AG04449 (cell line): ENCODE measurements around the gene CHD5.

Experiments
- CTCF ChIA-PET: fragments of 350-600 bp; formaldehyde crosslinking; extraction: SDS; loops from one replicate; lab custom pipeline; 2021; ENCODE audit warnings: antibody characterized with exemption; lab: Yijun Ruan, JAX
- POLR2A ChIA-PET: fragments of 400-600, 350-600 bp; formaldehyde crosslinking; extraction: SDS; loops from one replicate; lab custom pipeline; 2020; ENCODE audit warnings: antibody characterized with exemption, inconsistent platforms; lab: Yijun Ruan, JAX
- DNase-seq: peaks from one replicate; pipeline ENCODE4 v3.0.0-alpha.2; 2010; ENCODE audit warnings: low read depth, low spot score
- H3K4me3 ChIP-seq: 2 replicates; pipeline ENCODE4 v1.5.1; 2011; ENCODE audit warnings: low read depth, mild to moderate bottlenecking, control low read depth, low read length
- TF ChIP-seq, protein P1 (sequence below): IDR thresholded peaks from one replicate; pipeline ENCODE4 v1.5.1; 2011; ENCODE audit warnings: mild to moderate bottlenecking, moderate library complexity, low read length, control low read depth, inconsistent platforms; ENCODE audit not compliant: insufficient read depth; ENCODE audit errors: missing control alignments

The CHD5 gene

GRCh38 chr1:6157132-6157527 lies 23.0 kb downstream of the CHD5 start:
- H3K4me3 ChIP-seq: no peak overlapping the region
- ChIA-PET POLR2A (no interaction called here), CTCF (no interaction called here)
- no peak for DNase-seq
- TF ChIP-seq, protein P1, sequence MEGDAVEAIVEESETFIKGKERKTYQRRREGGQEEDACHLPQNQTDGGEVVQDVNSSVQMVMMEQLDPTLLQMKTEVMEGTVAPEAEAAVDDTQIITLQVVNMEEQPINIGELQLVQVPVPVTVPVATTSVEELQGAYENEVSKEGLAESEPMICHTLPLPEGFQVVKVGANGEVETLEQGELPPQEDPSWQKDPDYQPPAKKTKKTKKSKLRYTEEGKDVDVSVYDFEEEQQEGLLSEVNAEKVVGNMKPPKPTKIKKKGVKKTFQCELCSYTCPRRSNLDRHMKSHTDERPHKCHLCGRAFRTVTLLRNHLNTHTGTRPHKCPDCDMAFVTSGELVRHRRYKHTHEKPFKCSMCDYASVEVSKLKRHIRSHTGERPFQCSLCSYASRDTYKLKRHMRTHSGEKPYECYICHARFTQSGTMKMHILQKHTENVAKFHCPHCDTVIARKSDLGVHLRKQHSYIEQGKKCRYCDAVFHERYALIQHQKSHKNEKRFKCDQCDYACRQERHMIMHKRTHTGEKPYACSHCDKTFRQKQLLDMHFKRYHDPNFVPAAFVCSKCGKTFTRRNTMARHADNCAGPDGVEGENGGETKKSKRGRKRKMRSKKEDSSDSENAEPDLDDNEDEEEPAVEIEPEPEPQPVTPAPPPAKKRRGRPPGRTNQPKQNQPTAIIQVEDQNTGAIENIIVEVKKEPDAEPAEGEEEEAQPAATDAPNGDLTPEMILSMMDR: no peak

- TF ChIP-seq, protein P1: no peak
- ChIA-PET CTCF (no interaction called here), POLR2A (no interaction called here)
- H3K4me3 ChIP-seq: no peak overlapping the region
- no peak for DNase-seq
Observed at GRCh38 chr1:6154525-6155319, 25.4 kb downstream of the CHD5 start.

GRCh38 chr1:6152882-6153281 lies 27.2 kb downstream of the CHD5 start:
- TF ChIP-seq, protein P1: no peak
- no peak for DNase-seq
- ChIA-PET POLR2A (no interaction called here), CTCF (no interaction called here)
- no peak overlapping the region for H3K4me3 ChIP-seq

GRCh38 chr1:6152181-6152580 lies 27.9 kb downstream of the CHD5 start:
- DNase-seq: no peak
- ChIA-PET POLR2A (no interaction called here), CTCF (no interaction called here)
- no peak overlapping the region for H3K4me3 ChIP-seq
- TF ChIP-seq, protein P1: no peak

DNA sequence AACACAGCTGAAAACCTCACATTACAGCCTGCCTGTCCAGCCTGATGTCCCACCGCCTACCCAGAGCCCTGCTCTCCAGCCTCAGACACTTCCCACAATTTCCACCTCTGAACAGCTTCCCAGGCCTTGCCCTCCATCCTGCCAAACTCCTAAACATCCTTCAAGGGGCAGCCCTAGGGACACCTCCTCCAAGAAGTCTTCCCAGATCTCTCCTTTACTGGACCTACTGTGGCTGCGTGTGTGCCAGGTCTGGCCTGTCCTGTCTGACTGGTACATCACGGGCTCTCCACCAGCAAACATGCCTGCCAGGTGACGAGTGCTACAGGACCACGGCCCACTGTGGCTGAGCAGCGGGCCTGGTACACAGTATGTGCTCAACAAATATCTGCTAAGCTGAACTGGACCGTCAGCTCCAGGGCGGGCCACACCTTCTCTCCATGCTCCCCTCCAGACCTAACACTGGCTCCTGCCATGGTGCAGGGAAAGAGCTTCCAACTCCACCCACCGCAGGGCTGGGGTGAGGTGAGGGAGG lies 28.8 kb downstream of the CHD5 start:
- no peak for DNase-seq
- CTCF ChIA-PET: no interaction called here
- no peak overlapping the region for H3K4me3 ChIP-seq
- TF ChIP-seq, protein P1: no peak
- POLR2A ChIA-PET: no interaction called here

- DNase-seq: no peak
- ChIA-PET CTCF (no interaction called here), POLR2A (no interaction called here)
- TF ChIP-seq, protein P1: no peak
- H3K4me3 ChIP-seq: no peak overlapping the region
Observed at GRCh38 chr1:6150006-6150938, 29.8 kb downstream of the CHD5 start.
